K562 (cell line): ENCODE data around the gene PCDH9. TPM values are rescaled to one million over a fixed set of nuclear protein-coding genes. Genes with fewer than 3 reads are reported as not detected.

Source experiments
- BCOR ChIP-seq: fragments of 450-650 bp; IDR thresholded peaks from 2 replicates; pipeline ENCODE4 v1.6.1; 2016
- BRF1 ChIP-seq: IDR thresholded peaks from 3 replicates; pipeline ENCODE4 v1.6.1; 2011; ENCODE audit warnings: borderline replicate concordance, mild to moderate bottlenecking; ENCODE audit not compliant: insufficient read length; ENCODE audit errors: extremely low read depth
- CBFA2T3 ChIP-seq: fragments of 450-650 bp; IDR thresholded peaks from 2 replicates; pipeline ENCODE4 v1.6.1; 2017
- CREM ChIP-seq: IDR thresholded peaks from 2 replicates; pipeline ENCODE4 v1.6.1; 2014; ENCODE audit warnings: antibody characterized with exemption, low read depth
- HIVEP1 ChIP-seq: fragments of 250-450 bp; sonication (Bioruptor Pico); IDR thresholded peaks from 2 replicates; pipeline ENCODE4 v1.4.0; 2020; ENCODE audit warnings: mild to moderate bottlenecking
- HSF4 ChIP-seq: fragments of 250-450 bp; sonication (Bioruptor Pico); IDR thresholded peaks from 2 replicates; pipeline ENCODE4 v2.1.2; 2022; ENCODE audit warnings: mild to moderate bottlenecking, moderate library complexity, borderline replicate concordance
- MCM7 ChIP-seq, 2 experiments: fragments of 450-650 bp; IDR thresholded peaks; 2 replicates each; pipeline ENCODE4 v1.6.1; 2016 to 2018
- MNT ChIP-seq, 2 experiments: fragments of 450-650 bp; conservative IDR thresholded peaks; 2 replicates each; pipeline ENCODE4 v1.6.1; 2017; ENCODE audit warnings: mild to moderate bottlenecking in 2 of 2, moderate library complexity in 2 of 2
- RERE ChIP-seq: sonication (generic); formaldehyde crosslinking; IDR thresholded peaks from 2 replicates; pipeline ENCODE4 v1.8.0; 2023; ENCODE audit warnings: missing genetic modification reagents, mild to moderate bottlenecking, borderline replicate concordance
- U2AF1 ChIP-seq: fragments of 200-400 bp; formaldehyde crosslinking; optimal IDR thresholded peaks from 2 replicates; pipeline ENCODE3; 2017; ENCODE audit warnings: mild to moderate bottlenecking, low read depth, low read length, moderate library complexity
- YY1 ChIP-seq, 3 experiments: IDR thresholded peaks; 2 replicates each; pipeline ENCODE4 v1.6.1; 2011; ENCODE audit warnings: low read length in 2 of 3, mild to moderate bottlenecking in 2 of 3, moderate library complexity in 2 of 3, borderline replicate concordance in 1 of 3, control low read depth in 1 of 3, low read depth in 1 of 3; ENCODE audit not compliant: insufficient read depth in 3 of 3, insufficient replicate concordance in 2 of 3, control insufficient read depth in 1 of 3, insufficient read length in 1 of 3; ENCODE audit errors: extremely low read depth in 1 of 3
- ZBTB11 ChIP-seq, 3 experiments: fragments of 200-800 bp in 1 of 3; fragments of 250-450 bp in 1 of 3; fragments of 450-650 bp in 1 of 3; sonication (Bioruptor Pico) in 1 of 3; sonication (Bioruptor generic) in 1 of 3; formaldehyde crosslinking in 1 of 3; IDR thresholded peaks; 2 replicates each; pipeline versions ENCODE4 v1.6.1 to v1.8.0; 2016 to 2022; ENCODE audit warnings: mild to moderate bottlenecking in 2 of 3, missing genetic modification characterization in 2 of 3, missing compliant biosample characterization in 1 of 3, moderate library complexity in 1 of 3
- ZBTB43 ChIP-seq: sonication (generic); formaldehyde crosslinking; IDR thresholded peaks from 2 replicates; pipeline ENCODE4 v1.8.0; 2023; ENCODE audit warnings: mild to moderate bottlenecking, missing genetic modification reagents
- ZFPM2 ChIP-seq: fragments of 250-450 bp; sonication (Bioruptor Pico); IDR thresholded peaks from 2 replicates; pipeline ENCODE4 v1.5.1; 2022; ENCODE audit warnings: mild to moderate bottlenecking
- ZNF408 ChIP-seq: fragments of 250-450 bp; sonication (Bioruptor Pico); IDR thresholded peaks from 2 replicates; pipeline ENCODE4 v1.4.0; 2020; ENCODE audit warnings: low read depth, mild to moderate bottlenecking, moderate library complexity
- ZNF551 ChIP-seq: fragments of 250-450 bp; sonication (Bioruptor Pico); IDR thresholded peaks from 2 replicates; pipeline ENCODE4 v1.5.0; 2021; ENCODE audit warnings: mild to moderate bottlenecking, moderate library complexity
- polyA plus RNA-seq, 8 experiments: library from polyadenylated mRNA; depleted of rRNA in 4 of 8; stranded (reverse) in 5 of 8; unstranded in 3 of 8; fragments of >200 nt; fragmentation: Nextera tagmentation in 2 of 8; fragmentation: Illumina TruSeq in 1 of 8; extraction: Ambion mirVana in 2 of 8; extraction: Trizol in 1 of 8; gene quantifications; 2 replicates each; pipeline versions ENCODE4 v1.2.1 to v1.2.3, GENCODE V29; 2011 to 2014; ENCODE audit warnings: inconsistent platforms in 1 of 8, missing spikeins in 1 of 8
- total RNA-seq, 7 experiments: library from RNA; depleted of rRNA in 6 of 7; stranded (reverse); fragments of >200 nt in 6 of 7; fragmentation: Illumina TruSeq in 2 of 7; extraction: Trizol in 2 of 7; gene quantifications; 2 replicates each; pipeline versions ENCODE4 v1.2.1 to v1.2.3, GENCODE V29; 2011 to 2021; ENCODE audit warnings: low replicate concordance in 1 of 7

Gene PCDH9
- total and polyA plus RNA-seq, 9 of the 15 experiments (the other 6 are each of a cell fraction or from before 2014, with no cell fraction given): 1.1 to 6.7 (median 4.9) TPM

GRCh38 chr13:67136157-67136556 is 94.0 kb downstream of the PCDH9 start (continued):
- TF ChIP-seq ZBTB11 (CRISPR knock-in tag; IDR thresholded peaks at IDR 0.05) (no peak), ZFPM2 (CRISPR knock-in tag) (no peak), RERE (CRISPR knock-in tag) (no peak), BCOR (no peak), BRF1 (no peak), ZNF551 (CRISPR knock-in tag) (no peak), MCM7 (IDR thresholded peaks at IDR 0.05) (no peak), ZBTB43 (no peak), MNT (conservative IDR thresholded peaks at IDR 0.05) (no peak), YY1 (IDR thresholded peaks at IDR 0.05; ENCODE audit: borderline replicate concordance in 1 of 3, control insufficient read depth in 1 of 3, extremely low read depth in 1 of 3, insufficient read depth in 3 of 3, insufficient read length in 1 of 3, insufficient replicate concordance in 2 of 3, low read depth in 1 of 3, low read length in 2 of 3) (no peak), ZNF408 (CRISPR knock-in tag) (no peak), CBFA2T3 (0 out of 2 replicates have a peak, but pooled peaks have one; percentile 21), U2AF1 (no peak), HIVEP1 (no peak), HSF4 (CRISPR knock-in tag) (no peak), CREM (peak; percentile 54; the same call in 1 of the 2 replicates)
